SK-MEL-5 (cell line): ENCODE data around the gene APBB2. TPM values are rescaled to one million over a fixed set of nuclear protein-coding genes. Genes with fewer than 3 reads are reported as not detected.
"Not testable (repeated sequence)": the region's sequence is repeated elsewhere in the genome, so short reads cannot be mapped to it uniquely, and the experiment has no call there.

Experiments
- DNase-seq: peaks from one replicate; pipeline ENCODE4 v3.0.0-alpha.2; 2016; ENCODE audit warnings: low read depth, low spot score
- in situ Hi-C: cut with HindIII; loops from 2 replicates; pipeline ENCODE4 v1.10.0; 2016; ENCODE audit warnings: low sequenced_read_pairs, high pct_unique_total_duplicates, low pct_unique_long_range_greater_than_20kb
- total RNA-seq: library from RNA; depleted of rRNA; stranded (reverse); fragments of >200 nt; shearing (Covaris generic); gene quantifications from 2 replicates; pipeline ENCODE4 v1.2.3, GENCODE V29; 2014

APBB2 gene
- total RNA-seq, 1 experiment from 2014 or later, result 10.9 TPM

DNA sequence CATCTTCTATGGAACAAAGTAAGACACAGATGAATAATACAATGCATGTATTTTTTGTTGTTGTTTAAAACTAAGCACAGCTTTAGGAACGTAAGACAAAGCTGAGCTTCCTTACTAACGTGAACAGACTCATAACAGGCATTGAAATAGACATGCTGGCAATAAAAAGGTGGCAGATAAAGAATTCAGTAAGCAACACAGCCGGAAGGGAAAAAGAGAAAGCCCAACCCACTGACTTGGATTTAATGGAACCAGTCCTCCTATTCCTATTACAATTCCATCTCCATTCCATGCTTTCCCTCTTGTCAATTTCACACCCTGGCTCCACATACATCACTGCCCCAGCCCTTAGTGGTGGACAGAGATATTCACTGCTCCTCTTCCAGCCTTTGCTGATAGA is 282.5 kb downstream of the APBB2 start:
- no peak for DNase-seq
- in situ Hi-C loops, result no loop called here

DNA sequence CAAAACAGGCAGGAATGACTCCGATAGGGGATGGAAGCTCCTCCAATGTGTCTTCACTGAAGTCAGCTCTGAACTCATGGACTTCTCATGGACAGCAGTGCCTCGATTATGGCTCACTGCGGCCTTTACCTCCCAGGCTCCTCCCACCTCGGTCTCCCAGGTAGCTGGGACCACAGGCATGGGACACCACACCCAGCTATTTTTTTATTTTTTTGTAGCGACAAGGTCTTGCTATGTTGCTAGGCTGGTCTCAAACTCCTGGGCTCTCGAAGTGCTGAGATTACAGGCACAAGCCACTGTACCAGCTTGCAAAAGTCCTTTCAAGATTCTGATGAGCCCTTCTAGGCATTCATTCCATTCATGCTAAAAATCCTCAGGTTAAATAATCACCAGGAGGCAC is 283.1 kb downstream of the APBB2 start:
- in situ Hi-C loops, result no loop called here
- no peak for DNase-seq

DNA sequence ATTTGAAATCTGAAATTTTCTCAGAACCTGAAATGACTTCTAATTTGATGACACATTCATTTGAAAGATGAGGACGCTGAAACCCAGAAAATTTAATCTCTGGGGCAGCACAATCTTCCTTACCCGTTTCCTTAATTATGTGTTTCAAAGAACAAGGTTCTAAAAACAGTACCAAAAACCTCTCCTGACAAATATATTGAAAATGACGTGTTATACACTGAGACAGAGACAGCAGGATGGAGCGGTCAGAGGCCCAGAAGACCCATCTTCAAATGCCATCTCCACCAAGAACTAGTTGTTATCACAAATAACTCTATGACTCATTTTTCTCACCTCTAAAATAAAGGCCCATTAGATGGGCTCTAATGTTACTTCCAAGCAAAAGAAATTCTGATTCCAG is 287.3 kb downstream of the APBB2 start:
- DNase-seq, result no peak
- in situ Hi-C loops, result no loop called here

DNA sequence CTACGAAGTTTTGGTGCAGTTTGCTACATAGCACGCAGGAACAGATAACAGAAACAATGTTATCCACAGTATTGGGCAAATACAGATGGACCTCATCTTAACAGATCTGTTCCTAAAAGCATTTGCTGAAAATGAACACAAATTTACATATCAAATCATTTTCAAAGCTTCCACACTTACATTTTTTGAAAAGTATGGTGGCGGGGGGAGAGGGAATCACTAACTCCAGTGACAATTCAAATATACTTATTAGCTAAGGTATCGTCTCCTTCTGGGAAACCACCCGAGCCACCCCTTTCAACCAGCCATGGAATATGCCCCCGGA is 289.6 kb downstream of the APBB2 start:
- in situ Hi-C loops, result no loop called here
- no peak for DNase-seq

DNA sequence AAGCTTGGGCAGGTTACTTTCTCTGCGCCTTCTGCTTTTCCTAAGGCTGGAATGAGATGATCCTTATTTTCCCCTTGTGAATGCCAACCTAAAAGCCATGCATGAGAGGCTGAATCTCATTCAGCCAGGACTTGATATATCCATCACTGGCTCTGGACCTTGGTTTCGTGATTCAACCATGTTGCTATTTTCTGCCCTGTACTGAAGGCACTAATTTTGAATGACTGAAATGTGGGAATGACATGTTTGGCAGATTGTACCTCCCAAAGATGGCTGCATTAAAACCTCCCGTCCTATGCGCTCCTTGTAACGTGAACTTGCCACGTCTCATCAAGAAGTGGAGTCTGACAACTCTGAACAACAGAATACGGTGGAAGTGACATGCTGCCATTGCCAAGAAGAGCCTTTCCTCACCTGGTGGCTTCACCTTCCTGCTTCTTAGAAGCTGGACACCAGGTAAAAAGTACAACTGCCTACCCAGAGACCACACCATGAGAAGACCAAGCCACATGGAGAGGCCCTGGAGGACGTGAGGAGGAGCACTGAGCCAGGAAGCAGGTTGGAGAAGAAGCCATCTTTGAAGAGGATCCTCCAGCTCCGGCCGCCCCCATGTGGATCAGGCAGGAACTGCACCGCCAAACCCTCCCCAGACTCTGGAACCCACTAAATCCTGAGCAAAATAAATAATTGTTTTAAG is 290.1 kb downstream of the APBB2 start:
- in situ Hi-C loops, result no loop called here
- peak; percentile 65 for DNase-seq

DNA sequence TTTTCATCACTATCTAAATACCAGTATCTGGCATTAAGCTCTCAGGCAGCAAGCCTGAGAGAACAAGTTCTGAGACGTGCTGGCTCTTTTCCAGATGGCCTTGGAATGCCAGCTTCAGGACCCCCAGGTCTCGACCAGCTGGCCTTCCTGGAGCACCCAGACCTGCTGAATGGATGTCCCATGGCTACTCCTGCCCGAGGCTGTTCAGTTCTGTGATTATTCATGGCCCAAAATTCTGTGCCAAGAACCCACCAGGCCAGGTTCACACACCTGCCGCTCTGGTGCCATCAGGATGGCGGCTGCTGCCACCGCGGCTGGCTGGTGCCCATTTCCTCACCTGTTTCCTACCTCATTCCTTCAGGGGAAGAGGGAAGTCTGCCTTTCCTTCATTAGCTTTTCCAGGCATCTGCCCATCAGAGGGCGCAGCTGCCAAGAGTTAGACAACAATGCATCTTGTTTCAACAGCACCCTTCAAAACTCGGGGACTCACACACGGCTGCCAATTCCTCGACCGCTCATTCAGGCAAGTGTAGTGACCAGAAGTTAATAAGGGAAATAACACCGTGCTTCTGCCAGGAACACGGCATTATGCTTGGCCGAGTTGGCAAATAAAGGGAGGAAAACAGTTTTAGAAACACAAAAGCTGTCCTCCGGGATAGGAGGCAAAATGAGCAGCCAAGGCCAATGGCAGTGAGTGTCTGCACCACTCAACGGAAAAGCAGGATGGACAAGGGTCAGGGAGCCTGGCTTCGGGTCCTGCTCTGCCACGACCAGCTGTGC is 290.8 kb downstream of the APBB2 start:
- DNase-seq, result no peak
- in situ Hi-C loops, result no loop called here

DNA sequence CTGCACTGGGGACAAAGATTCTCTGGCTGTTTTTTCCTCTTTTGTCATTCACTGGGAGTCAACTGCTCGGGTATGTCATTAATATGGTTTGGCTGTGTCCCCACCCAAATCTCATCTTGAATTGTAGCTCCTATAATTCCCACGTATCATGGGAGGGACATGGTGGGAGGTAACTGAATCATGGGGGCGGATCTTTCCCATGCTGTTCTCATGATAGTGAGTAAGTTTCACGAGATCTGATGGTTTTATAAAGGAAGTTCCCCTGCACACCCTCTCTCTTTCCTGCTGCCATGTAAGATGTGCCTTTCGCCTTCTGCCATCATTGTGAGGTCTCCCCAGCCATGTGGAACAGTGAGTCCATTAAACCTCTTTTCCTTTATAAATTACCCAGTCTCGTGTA is 294.4 kb downstream of the APBB2 start:
- peak; percentile 7 for DNase-seq
- in situ Hi-C loops, result not testable (repeated sequence)

DNA sequence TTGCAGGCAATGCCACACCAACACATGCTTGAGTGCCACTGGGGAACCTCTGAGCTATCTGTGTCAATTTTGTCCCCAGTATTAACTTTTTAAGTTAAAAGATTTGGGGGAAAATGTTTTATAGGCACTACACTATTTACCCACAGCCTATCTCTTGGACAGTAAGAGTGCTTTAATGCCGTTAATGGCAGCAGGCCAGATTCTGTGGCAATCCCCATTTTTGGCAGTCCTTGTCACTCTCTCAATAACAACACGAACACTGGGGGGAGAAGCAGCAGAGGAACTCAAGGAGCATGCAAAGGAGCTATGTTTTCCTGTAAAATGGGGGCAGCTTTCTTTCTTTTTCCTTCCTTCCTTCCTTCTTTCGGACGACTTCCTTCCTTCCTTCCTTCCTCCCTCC is 296.0 kb downstream of the APBB2 start:
- no peak for DNase-seq
- in situ Hi-C loops, result no loop called here

DNA sequence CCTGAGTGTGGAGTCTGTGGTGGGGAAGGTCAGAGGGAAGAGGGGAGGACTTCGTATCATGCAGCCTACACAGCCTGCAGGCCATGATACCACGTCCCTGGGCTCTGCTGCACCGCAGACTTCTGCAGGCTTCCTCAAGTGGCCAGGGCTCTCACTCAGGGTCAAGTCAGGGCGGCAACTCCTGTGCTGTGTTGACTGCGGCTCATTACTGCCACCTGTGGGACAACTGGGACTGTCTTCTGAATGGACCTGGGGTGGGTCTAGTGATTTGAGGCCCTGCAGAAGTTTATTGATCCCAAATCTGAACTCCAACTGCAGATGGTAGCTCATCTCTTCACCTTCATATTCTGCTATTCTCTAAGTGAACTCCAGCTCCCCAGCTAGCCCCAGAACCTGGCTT is 297.5 kb downstream of the APBB2 start:
- in situ Hi-C loops, result no loop called here
- peak; percentile 70 for DNase-seq

DNA sequence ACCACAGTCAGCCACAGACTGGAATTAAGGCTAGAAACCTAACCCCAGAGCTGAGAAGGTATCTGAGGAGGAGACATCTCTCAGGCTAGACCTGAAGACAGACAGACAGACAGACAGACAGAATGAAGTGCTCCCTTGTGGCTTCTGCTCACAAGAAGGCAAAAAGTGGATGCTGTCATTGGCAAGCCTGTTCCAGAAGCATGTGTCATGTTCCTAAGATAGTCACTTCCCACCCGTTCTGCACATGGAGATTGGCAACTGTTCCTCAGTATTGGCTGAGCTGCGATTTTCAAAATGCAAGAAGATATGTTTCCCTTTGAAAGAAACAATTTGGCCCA is 298.2 kb downstream of the APBB2 start:
- no peak for DNase-seq
- in situ Hi-C loops, result no loop called here

DNA sequence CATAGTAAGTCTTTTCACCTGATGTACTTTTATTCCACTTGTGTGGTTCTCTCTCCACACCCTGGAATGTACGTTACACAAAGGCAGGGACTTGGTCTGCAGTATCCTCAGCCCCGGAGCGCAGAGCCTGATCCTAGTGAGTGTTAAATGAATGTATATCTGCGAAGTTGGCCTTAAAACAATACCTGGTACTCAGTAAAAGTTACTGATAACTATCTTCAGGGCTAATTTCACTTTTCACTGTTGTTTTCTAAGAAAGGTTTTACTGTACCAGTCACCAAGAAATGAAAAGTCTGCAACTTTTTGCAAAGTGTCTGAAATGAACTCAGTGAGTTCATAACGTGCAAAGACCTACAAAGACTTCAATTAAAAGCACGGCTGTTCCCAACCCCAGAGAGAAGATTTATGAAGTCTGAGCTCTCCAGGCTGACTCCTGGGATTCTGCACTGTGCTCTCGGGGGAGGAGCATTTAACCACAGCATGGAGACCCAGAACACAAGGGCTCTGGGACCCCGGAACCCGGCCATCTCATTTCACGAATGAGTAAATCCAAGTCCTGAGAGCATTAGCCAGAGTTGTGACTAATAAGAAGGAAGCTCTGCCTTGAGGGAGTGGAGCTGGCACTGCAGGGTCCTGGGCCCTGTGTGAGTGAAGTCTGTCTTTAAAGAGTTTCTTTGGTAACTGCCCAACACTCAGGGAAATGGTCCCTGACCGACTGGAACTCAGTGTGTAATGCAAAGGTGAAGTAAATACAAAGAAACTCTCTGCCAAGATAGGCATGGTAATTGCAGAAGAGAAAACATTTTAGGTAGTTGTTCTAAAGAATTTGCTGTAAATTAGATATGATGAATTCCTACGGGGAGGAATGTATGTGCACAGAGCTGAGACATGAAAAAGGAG is 298.8 kb downstream of the APBB2 start:
- DNase-seq, result no peak
- in situ Hi-C loops, result no loop called here

DNA sequence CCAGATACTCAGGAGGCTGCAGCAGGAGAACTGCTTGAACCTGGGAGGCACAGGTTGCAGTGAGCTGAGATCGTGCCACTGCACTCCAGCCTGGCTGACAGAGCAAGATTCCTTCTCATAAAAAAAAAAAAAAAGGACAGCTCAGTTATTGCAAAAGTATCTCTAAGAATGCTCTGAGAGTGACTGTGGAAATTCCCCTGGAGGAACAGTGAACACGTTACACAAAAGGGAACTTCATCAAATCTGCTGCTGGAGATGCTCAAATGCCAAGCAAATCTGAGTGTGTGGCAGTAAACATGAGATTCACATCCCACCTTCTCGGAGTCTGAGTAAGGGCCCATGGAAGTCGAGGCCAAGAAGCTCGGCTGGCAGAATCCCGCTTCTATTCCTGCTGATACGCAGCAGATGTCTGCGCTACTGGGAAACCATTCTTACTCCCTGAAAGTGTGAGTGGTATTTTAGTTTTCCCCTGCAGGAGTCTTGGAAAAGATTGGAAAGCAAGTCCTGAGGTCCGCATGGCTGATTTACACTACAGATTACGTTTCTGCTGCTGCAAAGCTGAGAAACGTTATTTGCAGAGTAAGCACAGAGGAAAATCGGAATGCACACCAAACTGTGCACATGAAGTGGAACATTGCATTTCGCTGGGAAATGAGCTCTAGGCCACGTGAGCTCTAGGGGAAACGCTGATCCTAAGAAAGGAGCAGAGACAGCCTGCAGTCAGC is 301.7 kb downstream of the APBB2 start:
- in situ Hi-C loops, result no loop called here
- no peak for DNase-seq

DNA sequence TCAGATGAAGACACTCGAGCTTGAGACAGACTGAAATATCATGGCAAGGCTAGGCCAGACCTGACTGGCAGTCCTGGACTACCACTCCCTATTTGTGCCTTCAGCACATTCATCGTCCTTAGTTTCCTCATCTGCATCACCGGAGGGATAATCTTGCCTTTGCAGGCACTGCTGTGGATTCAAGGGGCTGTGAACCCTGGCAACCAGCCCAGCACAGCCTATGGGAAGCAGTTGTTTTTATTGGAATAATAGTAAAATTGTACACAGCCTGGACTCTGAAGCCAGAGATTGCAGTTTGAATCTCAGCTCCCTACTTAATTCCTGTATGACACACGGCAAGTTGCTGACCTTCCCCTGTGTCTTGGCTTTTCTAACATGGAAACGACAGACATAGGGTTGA is 303.6 kb downstream of the APBB2 start:
- in situ Hi-C loops, result no loop called here
- DNase-seq, result no peak

DNA sequence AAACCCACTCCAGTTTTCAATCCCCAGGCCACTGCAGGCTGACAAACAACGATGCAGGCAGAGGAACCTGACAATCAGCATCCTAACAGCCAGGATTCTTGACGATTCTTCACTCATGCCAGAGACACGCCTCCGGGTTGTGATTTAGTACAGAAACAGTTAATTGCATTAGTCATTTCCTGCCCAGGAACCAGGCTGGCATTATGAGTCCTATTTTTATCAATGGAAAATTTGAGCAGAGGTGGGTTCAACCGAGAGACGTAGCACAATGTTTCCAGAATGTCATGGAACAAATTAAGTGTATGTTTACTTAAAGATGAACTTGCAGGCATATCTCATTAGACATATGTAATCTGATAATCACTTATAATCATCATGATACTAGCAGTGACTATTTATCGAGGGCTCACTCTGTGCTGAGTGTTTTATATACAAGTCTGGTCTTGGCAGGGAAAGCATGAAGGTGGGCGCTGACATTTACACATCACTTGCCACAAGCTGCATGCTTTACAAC is 304.9 kb downstream of the APBB2 start:
- DNase-seq, result peak; percentile 28
- in situ Hi-C loops, result no loop called here

DNA sequence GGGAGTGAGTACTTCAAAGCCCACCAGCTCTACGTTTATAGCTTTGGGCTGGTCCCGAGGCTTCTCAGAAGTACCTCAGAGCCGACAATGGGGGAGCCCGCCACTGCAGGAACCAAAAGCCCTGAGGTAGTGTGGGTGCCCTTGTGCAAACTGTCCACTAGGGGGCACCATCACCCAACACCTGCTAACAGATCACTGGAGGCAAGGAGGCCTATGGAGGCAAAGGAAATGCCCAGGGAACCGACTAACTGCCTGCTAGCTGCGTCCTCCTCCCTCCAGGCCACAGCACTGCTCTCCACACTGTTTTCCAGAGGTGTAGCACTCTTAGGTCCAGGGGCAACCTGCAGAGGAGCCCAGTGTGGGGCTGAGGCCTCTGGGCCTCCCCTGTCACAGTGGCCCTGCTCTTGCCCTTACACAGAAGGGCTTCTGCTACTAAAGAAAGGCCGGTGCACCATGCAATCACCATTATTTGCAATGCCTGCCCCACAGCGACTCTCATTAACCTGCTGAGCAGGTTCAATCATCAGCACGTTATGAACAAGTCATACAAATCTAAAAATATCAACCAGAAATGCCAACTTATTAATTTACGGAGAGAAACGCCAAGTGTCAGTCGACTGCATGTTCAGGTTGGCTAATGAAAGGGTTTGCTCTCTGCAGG is 305.5 kb downstream of the APBB2 start:
- peak; percentile 86 for DNase-seq
- in situ Hi-C loops, result no loop called here

DNA sequence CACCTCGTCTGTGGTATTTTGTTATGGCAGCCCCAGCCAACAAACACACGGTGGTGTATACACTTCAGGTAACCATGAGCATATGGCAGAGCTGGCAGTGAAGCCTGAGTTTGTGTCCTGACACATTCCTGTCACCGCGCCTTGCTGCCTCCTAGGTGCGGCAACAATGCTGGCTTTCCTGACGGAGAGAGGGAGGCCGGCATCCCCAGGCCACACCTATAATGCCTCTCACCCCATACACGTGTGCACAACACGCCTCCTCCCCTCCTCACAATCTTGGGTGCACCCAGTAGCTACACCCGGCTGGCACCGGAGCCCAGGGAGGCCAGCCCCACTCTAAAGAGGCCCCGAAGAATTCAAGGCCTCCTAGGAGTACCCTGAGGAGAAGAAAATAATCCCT is 306.0 kb downstream of the APBB2 start:
- in situ Hi-C loops, result no loop called here
- DNase-seq, result no peak

DNA sequence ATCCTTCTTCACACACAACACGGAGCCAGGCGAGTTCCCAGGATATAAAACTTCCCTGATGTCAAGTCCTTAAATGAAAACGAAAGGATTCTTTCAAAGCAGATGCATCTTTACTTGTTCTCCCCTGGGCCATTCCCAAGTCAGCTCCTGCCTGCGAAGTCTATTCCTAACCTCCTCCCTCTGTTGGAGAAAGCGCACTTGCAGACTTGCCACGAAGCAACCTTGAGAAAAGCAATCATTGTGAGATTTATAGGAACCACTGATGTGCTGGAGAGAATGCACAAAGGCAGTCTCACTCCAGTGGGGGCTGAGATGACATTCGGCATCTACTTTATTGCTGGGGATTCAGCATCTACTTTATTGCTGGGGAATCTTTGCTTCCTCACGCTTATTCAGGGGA is 308.9 kb downstream of the APBB2 start:
- in situ Hi-C loops, result no loop called here
- DNase-seq, result no peak
